NCI-H2196 treated with DMSO at 0.1 percent for 48 hours (cell line): ENCODE measurements around the gene SRGAP2C.
"Not testable (repeated sequence)": the region's sequence is repeated elsewhere in the genome, so short reads cannot be mapped to it uniquely, and the experiment has no call there.

ENCODE experiments used
- DNase-seq: peaks from one replicate; lab custom pipeline; 2025; ENCODE audit not compliant: unreplicated experiment; lab: John Stamatoyannopoulos, UW

SRGAP2C gene

DNA sequence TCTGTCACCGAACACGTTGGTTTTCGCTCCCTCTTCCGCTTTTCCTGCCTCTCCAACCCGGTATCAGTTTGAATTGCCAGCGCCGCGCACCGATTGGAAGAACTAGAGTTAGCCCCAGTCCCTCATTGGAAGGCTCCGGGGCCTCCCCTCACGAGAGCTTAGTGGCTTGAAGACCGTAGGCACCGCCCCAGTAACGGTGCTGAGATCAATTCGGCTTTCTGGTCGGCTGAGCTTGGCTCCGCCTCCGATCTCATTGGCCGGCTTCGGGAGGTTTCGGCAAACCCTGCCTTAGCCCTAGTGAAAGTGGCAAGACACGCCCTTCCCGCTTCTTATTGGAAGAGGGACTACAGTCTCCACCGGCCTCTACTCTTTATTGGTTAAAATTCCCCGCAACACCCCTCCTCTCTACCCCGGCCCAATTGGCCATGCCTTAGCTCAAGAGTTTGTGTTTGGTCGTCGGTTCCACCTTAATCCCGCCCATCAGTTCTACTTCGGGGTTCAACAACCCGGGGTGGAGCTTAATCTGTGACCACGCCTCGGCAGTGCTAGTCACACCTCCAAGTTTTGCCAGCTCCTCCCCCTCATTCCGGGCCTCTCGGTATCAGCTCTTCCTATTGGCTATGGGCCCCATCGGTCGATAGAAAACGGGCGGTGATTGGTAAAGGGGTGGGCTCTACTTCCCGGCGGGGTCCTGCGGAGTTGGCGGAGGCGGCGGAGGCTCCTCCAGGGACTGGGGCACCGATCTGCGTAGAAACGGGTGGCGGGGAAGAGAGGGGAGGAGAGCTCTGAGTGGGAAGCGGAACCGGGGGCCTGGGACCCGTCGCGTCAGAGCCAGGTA lies at the start of gene SRGAP2C, which contains the start of gene FAM72B:
TSS of gene SRGAP2C (plus strand) at position 686 of the 838 bp plus-strand sequence. CDS start 2,472 bp downstream, outside the sequence.
TSS of gene FAM72B (minus strand) at position 51 of the 838 bp plus-strand sequence. CDS start 851 bp downstream, outside the sequence.
- peak; percentile 98 for DNase-seq

- DNase-seq: not testable (repeated sequence)
Measured at GRCh38 chr1:121140393-121140792, 44.4 kb upstream of the SRGAP2C start.

- not testable (repeated sequence) for DNase-seq
Measured at GRCh38 chr1:121148489-121149190, 36.1 kb upstream of the SRGAP2C start.

GRCh38 chr1:121151294-121151693 lies 33.5 kb upstream of the SRGAP2C start:
- DNase-seq: not testable (repeated sequence)

- DNase-seq: not testable (repeated sequence)
Measured at GRCh38 chr1:121152788-121153187, 32.0 kb upstream of the SRGAP2C start.

DNA sequence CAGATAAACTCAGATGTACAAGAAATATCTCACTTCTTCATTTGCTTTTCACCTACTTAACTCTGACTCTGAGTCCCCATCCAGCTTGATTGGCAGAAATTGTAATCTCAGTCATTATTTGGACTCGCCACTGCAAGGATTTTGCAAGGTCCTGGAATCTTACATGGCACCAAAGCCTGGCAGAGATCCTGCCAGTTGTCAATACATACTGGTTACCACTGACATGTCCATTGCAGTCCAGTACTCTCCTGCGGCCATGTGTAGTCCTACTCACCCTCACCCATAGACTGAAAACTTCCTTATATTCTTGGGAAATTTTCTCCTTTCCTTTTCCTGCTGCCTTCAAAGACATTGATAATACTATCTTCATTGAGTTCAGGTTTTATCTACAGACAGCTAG lies 30.0 kb upstream of the SRGAP2C start:
- DNase-seq: not testable (repeated sequence)

- DNase-seq: not testable (repeated sequence)
Measured at GRCh38 chr1:121155671-121156358, 29.0 kb upstream of the SRGAP2C start.

- DNase-seq: not testable (repeated sequence)
Measured at GRCh38 chr1:121156958-121157603, 27.7 kb upstream of the SRGAP2C start.

- DNase-seq: not testable (repeated sequence)
Measured at GRCh38 chr1:121157609-121158008, 27.2 kb upstream of the SRGAP2C start.

GRCh38 chr1:121160118-121160517 lies 24.7 kb upstream of the SRGAP2C start:
- DNase-seq: not testable (repeated sequence)

DNA sequence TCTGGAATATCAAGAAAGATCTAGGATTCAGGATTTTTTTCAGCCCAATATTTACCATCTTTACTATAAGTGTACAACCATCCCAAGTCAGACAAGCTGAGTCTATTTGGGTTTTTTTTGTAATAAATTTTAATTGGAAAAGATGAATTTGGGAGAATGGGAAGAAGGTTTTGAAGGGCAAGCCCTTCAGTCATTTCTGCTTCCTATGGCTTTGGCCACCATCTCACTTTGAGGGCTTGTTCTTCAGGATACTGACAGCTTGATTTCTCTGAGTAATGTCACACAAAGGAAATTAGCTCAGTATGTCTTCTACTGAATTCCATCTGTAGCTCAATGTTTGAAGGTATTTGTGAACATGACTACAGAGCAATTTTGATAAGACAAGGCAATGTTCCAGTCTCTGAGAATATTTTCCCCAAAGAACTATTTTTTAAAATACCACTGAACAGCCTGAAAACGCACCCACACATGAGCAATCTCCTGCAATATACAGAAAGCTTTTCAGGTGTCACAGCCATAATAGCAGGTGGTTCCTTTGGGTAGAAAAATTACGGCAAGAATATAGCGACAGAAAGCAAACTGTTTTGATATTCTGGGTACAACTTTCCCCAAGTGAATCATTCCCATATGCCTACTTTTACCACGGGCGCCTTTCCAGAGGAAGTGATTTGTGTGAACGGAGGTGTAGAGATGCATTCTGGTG lies 23.4 kb upstream of the SRGAP2C start:
- DNase-seq: not testable (repeated sequence)

- DNase-seq: not testable (repeated sequence)
Measured at GRCh38 chr1:121163850-121164757, 20.7 kb upstream of the SRGAP2C start.

DNA sequence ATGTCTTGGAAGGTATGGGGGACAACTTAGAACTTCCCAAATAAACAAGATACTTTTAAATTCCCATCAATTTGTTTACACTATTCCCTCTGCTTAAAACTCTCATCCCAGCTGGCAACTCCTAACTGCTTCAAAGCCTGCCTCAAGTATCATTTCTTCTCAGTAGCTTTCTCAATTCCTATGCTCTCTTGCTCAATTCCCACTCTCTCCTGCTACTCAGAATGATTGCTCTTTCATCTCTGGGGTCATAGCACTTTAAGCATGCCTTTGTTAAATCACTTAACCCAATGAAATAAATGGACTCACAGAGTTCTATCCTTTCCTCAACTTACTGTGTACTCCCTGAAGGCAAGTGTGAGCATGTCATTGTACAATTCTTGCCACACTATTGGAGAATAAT lies 19.5 kb upstream of the SRGAP2C start:
- DNase-seq: not testable (repeated sequence)

GRCh38 chr1:121167225-121167738 lies 17.5 kb upstream of the SRGAP2C start:
- not testable (repeated sequence) for DNase-seq

- not testable (repeated sequence) for DNase-seq
Measured at GRCh38 chr1:121168152-121168668, 16.6 kb upstream of the SRGAP2C start.

- DNase-seq: not testable (repeated sequence)
Measured at GRCh38 chr1:121176649-121177048, 8.1 kb upstream of the SRGAP2C start.

- DNase-seq: not testable (repeated sequence)
Measured at GRCh38 chr1:121178197-121178596, 6.6 kb upstream of the SRGAP2C start.

GRCh38 chr1:121183867-121184266 lies 908 bp upstream of the SRGAP2C start:
- DNase-seq: not testable (repeated sequence)
